NCI-H345 treated with DMSO at 0.1 percent for 48 hours (cell line): ENCODE data around the gene TOLLIP.
"Not testable (repeated sequence)": the region's sequence is repeated elsewhere in the genome, so short reads cannot be mapped to it uniquely, and the experiment has no call there.

Experiments used
- DNase-seq: peaks from one replicate; lab custom pipeline; 2025; ENCODE audit not compliant: unreplicated experiment; lab: John Stamatoyannopoulos, UW

The TOLLIP gene

GRCh38 chr11:1344056-1344635 lies 34.7 kb upstream of the TOLLIP start:
- no peak for DNase-seq

DNA sequence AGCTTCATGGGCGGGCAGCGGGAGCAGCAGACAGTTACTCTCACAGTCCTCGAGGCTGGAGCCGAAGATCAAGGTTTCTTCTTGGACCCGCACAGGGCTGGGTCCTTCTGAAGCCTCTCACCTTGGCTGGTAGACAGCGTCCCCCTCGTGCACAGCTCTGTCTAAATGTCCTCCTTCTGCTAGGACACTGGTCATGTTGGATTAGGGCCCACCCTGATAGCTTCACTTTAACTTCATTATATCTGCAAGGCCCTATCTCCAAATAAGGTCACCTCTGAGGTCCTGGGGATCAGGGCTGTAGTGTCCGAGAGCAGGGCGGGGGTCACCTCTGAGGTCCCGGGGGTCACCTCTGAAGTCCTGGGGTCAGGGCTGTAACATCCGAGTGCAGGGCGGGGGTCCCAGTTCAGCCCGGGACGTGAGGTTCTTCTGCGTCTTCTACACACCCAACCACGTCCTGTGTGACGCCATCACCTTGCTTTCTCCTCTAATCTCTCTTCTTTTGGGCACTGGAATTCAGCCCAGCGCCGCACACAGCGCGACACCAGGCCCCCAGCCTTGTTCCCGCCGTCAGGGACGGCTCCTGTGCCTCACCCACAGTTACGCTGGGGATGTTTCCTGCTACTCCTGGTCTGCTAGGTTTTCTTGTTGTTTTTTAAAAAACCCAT lies 34.1 kb upstream of the TOLLIP start:
- no peak for DNase-seq

- DNase-seq, result no peak
Measured at GRCh38 chr11:1342946-1343345, 33.5 kb upstream of the TOLLIP start.

- no peak for DNase-seq
Measured at GRCh38 chr11:1341928-1342524, 32.6 kb upstream of the TOLLIP start.

DNA sequence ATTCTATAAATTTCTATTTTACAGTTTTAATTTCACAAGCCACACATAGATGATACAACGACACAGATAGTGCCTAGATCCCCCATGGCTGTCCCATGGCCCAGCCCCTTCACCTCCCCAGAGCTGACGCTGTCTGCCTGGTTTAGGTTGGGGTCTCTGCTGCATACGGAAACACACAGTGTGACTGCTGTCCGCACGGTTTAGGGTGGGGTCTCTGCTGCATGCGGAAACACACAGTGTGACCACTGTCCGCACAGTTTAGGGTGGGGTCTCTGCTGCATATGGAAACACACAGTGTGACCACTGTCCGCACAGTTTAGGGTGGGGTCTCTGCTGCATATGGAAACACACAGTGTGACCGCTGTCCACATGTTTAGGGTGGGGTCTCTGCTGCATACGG lies 31.8 kb upstream of the TOLLIP start:
- DNase-seq, result not testable (repeated sequence)

- DNase-seq, result no peak
Measured at GRCh38 chr11:1340111-1340510, 30.7 kb upstream of the TOLLIP start.

DNA sequence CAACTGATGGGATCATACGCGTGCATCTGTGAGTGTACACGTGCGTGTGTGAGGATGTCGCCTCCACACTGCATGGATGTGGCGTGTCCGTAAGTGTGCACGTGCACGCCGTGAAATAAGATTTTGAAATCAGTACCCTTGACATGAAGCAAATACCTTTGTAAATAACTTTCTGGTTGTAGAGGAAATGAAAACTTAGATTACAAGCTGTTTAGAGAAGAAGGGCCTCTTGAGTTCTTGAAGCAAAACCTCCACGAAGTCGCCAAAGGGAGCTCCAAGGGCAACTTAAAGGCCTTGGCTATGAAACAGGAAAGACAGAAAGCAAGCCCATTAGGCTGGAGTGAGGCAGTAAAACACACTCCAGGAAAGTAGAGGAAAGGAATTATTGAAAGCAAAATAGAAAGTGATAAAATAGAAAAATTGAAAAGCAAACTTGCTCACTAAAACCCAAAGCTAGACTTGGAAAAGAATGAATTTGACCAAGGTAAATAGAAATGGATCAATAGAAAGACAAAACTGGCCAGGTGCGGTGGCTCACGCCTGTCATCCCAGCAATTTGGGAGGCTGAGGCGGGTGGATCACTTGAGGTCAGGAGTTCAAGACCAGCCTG lies 29.7 kb upstream of the TOLLIP start:
- DNase-seq, result no peak

DNA sequence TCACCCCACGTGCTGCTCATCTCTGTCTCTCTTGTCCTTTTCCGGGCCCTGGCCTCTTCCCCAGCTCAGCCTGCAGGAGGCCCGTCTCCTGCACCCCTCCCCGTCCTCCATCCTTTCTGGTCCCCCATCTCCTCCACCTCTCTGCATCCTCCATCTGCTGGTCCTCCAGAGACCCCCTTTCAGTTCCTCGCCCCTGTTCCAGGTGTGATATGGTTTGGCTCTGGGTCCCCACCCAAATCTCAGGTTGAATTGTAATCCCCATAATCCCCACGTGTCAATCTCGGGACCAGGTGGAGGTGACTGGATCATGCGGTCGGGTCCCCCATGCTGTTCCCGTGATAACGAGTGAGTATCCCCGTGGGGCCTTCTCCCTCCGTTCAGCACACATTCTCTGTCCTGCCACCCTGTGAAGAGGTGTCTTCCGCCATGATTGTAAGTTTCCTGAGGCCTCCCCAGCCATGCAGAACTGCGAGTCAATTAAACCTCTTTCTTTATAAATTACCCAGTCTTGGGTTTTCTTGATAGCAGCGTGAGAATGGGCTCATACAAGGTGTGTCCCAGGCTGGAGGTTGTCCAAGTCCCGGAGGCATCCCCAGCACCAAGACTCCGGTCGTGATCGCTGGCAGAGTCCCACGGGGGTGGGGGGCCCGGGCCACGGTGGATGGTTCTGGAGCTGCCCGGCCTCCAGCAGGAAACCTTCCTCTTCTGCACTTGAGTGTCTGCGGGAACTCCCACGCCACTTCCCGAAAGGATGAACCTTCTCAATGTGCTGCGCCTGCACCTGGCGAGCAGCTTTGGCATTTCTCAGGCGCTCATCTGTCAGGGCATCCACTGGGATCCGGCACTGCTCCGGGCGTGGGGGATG lies 29.0 kb upstream of the TOLLIP start:
- DNase-seq, result no peak

- DNase-seq, result no peak
Measured at GRCh38 chr11:1337647-1338007, 28.2 kb upstream of the TOLLIP start.

DNA sequence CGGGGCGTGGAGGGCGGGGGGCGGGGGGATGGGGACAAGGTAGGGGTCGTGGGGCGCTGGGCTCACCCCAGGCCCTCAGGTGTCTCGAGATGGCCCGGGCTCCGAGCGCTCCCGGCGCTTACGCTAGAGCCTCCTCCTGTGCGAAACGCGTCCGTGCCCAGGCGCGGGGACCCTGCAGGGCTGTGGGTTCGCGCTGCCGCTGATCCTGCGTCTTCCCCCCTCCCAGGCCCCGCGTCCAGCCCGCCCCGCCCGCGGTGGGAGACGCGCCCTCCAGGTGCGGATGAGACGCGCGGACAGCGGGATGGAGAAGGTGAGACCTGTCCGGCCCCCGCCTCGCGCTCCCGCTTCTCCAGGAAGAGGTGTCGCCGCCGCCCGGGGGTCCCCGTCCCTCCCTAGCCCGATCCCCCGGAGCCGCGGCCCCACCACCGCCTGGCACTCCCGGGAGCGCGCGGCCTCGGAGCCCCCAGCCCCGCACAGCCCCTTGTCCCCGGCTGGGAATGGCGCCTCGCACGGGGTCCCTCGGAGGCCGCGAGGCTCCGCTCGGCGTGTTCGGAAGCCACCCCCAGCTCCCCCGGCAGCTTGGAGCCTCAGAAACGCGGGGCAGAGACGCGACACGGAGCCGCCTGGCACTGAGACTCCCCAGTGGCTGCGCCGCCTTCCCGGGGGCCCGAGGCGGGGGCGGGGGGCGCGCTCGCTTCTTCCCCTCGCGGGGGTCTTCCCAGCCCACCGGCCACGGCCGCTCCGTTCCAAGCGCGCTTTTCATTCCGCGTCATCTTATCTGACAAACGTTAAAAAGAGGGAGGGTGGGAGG lies 27.6 kb upstream of the TOLLIP start:
- DNase-seq, result no peak

DNA sequence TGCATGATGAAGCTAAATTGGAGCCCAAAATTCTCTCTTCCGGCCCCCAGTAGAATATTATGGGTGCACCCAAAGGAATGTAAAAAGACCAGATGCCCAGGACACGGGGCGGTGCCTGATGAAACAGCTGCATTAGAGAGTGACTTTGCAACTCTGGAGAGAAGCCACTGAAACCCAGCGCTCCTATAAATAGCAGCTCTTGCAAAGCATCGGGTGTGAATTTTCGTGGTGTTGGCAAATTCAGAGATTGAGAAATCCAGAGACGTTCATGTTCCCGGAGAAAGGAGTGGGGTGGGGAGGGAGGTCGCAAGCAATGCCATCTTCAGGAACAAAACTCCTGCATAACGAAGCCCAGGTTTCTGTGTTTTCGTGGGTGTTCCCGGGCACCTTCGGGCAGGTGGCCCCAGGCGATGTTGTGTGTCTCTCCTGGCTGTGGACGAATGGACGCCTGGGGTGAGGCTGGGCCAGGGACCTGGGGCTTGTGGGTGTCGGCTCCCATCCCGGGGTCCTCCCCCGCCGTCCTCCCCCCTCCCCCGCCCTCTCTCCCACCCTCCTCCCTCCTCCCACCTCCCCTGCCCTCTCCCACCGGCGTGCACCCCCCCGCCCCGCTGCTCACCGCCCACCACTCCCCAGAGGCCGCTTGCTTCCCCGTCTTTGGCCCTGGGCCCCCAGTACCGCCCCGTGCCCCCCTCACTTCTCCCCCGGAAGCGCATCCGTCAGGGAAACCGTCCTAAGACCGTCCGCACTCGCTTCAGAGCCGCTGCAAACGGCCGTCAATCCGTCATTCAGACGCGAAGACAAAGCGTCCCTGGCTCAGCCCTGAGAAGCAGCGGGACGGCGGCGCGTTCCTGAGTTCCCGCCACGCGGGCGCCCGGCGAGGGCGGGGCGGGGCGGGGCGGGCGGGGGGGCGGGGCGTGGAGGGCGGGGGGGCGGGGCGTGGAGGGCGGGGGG lies 26.7 kb upstream of the TOLLIP start:
- DNase-seq, result peak; percentile 18

DNA sequence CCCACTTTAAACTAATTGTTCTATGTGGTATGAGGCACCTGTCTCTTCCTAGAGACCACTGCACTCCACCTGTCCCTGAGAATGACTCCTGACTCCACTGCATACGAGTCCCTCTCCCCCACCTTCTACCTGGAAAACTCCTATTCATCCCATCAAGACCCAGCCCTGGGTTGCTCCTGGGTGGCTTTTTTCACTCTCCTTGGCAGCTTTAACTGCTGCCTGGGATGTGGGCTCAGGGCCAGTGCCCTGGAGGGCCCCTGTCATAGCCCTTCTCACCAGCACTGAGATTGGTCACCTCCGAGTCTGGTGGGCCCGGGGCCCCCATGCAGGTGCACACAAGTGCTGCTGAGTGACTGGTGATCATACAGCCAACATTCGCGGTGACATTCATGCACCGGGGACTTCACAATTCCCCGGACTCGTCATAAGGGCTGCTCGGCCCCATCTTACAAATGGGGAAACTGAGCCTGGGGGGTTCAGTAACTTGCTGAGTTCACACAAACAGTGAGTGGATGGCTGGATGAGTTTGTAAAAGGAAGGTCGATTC lies 25.9 kb upstream of the TOLLIP start:
- DNase-seq, result no peak

DNA sequence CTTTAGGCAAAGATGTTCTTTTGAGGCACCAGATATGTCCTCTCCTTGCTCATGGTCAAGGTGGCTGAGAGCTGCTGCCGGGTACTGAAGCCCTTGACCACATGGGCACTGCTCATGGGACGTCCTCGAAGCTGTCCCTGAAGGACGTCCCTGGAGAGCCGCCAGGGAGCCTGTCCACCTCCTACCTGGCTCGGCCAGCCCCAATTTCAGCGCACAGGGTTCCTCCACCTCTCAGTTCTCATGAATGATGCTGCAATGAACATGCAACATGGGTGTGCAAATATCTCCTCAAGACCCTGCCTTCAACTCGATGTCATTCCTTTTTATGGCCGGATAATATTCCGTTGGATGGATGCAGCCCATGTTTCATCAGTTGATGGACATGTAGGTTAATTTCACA lies 24.4 kb upstream of the TOLLIP start:
- no peak for DNase-seq

GRCh38 chr11:1333091-1333772 lies 23.8 kb upstream of the TOLLIP start:
- DNase-seq, result no peak

GRCh38 chr11:1330473-1330872 lies 21.0 kb upstream of the TOLLIP start:
- DNase-seq, result no peak

DNA sequence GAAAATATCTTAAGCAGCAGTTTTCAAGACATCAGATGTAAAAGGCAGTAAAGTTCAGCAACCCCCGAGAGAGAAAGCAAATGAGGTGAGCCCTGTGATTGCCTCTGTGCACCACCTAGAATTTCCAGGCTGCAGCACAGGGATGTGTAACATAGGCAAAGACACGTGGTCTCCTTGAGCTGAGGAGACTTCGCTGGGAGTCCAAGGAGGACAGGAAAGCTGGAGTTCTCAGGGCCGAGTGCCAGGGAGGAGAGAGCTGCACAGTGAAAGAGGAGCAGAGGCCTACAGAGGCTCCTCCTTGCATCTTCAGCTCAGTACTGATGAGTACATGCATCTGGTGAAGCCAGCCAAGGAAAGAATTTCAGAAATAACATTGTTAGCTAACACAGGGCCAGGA lies 17.6 kb upstream of the TOLLIP start:
- DNase-seq, result no peak

DNA sequence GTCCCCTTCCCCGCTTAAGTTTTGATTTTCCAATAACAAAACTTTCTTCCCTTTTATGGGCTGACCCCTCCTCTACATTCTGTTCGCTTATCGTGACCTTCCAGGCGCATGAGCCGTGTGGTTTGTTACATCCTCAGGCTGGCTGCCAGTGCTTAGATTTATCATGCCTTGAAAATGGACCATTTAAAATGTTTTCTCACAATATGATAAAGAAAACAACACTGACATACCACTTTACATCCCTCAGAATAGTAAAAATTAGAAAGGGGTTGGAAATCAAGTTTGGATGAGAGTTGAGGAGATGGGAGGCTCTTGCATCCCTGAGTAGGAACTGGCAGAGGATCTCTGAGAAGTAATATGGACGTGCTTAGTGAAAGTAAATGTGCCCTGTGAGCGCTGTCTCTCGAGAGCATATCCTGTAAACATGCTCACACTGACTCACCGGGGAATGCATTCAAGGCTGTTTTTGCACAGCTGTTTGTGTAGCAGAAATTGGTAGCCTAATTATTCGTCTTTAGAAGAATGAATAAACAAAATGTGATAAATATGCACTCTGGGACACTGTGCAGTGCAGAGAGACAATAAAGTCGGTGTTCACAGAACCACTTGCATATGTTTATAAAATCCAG lies 17.1 kb upstream of the TOLLIP start:
- DNase-seq, result no peak

DNA sequence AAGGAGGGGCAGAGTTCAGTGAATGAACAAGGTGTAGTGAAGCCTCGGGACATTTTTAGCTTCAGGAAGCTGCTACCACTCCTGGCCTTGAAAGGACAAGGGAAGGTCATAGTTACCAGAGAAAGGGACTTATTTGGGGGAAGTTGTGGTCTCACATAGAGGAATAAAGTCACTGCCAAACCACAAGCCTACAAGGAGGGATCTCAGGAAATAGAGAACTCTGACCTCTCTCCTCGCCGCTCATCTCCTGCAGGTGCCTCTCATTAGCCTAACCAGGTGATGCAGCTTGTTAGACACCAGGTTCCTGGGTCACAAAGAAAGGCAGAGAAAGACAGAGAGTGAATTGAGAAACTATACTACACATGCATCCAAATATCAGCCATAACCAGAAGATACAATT lies 14.3 kb upstream of the TOLLIP start:
- no peak for DNase-seq
